ENCODE data around the gene USP6NL.

Gene USP6NL

GRCh38 chr10:11593612-11594011, 17.8 kb downstream of the USP6NL start:
- DNase-seq (ENCODE audit: low read depth): no peak

- DNase-seq (ENCODE audit: low read depth): no peak
Measured at GRCh38 chr10:11589738-11590137, 21.7 kb downstream of the USP6NL start.

GRCh38 chr10:11588873-11589574, 22.4 kb downstream of the USP6NL start:
- DNase-seq (ENCODE audit: low read depth): no peak

- no peak for DNase-seq (ENCODE audit: low read depth)
Measured at GRCh38 chr10:11587722-11588259, 23.7 kb downstream of the USP6NL start.

GRCh38 chr10:11586170-11586569, 25.3 kb downstream of the USP6NL start:
- DNase-seq (ENCODE audit: low read depth): no peak

DNA sequence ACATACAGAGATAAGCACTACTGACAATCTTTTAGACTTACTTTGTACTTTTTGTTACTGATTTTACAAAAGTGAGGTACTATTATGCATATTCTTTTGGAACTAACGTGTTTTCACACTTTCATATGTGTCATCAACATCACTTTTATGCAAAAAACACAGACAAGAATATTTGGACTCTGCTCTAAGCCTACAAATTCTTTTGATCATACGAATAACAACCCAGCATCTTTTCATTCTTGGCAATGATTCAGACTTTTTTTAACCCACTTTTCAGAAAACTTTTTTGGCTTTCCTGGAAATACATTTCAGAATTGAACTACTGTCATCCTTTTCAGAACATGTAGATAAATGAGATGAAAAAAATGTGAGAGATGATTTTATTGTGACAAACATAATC, 30.2 kb downstream of the USP6NL start:
- DNase-seq (ENCODE audit: low read depth): no peak

- DNase-seq (ENCODE audit: low read depth): no peak
Measured at GRCh38 chr10:11579885-11580284, 31.6 kb downstream of the USP6NL start.

- no peak for DNase-seq (ENCODE audit: low read depth)
Measured at GRCh38 chr10:11578802-11579255, 32.6 kb downstream of the USP6NL start.

- no peak for DNase-seq (ENCODE audit: low read depth)
Measured at GRCh38 chr10:11576092-11576809, 35.2 kb downstream of the USP6NL start.

- DNase-seq (ENCODE audit: low read depth): no peak
Measured at GRCh38 chr10:11573497-11573896, 38.0 kb downstream of the USP6NL start.

DNA sequence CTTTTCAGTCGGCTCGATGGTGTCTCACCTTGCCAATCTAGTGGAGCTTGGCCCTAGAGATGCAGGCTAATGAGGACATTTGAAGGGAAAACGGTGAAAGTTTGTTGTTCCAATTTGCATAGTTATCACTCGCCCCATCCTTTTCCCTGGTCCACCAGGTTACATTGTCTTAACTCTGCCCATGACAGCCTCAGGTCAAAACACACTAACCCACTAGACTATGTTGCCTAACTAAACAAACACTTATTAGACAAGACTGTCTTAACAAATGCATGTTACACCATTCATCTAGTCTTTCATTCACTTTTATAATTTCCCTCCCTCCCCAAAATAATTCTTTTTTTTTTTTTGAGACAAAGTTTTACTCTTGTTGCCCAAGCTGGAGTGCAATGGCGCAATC, 40.7 kb downstream of the USP6NL start:
- no peak for DNase-seq (ENCODE audit: low read depth)

DNA sequence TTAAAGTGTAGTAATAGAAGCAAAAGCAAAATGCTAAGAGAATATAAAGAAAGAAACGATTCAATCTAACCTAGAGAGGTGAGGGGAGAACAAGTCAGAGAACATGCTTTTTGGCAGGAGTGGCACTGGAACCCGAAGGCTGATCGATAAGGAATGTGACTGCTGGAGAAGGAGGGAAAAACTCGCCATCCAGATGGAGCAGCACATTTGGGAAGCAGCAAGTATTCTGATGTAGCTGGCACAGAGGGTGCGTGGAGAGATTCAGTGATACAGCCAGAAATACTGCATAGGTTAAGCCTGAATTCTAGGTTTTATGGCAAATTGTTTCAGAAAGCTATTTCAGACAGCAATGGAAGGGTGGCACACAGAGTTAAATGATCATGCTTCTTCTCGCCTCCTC, 42.0 kb downstream of the USP6NL start:
- no peak for DNase-seq (ENCODE audit: low read depth)

- no peak for DNase-seq (ENCODE audit: low read depth)
Measured at GRCh38 chr10:11568578-11568977, 42.9 kb downstream of the USP6NL start.

DNA sequence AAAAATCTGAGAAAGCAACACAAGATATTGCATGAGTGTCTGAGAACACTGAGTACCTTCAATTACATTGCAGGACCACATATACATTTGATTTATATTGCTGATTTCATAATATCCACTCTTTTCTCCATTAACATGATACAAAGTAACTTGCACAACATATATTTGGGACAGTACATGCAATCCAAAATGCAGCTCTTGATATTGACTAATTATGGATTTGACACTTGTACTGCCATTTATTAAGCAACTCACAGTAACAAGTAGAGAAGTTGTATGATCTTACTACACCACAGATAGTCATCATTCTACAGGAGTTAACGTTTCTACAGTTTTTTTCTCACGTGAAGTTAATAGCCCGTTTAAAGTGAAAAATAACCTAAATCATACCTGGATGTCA, 46.7 kb downstream of the USP6NL start:
- DNase-seq (ENCODE audit: low read depth): no peak

- no peak for DNase-seq (ENCODE audit: low read depth)
Measured at GRCh38 chr10:11563936-11564335, 47.5 kb downstream of the USP6NL start.

DNA sequence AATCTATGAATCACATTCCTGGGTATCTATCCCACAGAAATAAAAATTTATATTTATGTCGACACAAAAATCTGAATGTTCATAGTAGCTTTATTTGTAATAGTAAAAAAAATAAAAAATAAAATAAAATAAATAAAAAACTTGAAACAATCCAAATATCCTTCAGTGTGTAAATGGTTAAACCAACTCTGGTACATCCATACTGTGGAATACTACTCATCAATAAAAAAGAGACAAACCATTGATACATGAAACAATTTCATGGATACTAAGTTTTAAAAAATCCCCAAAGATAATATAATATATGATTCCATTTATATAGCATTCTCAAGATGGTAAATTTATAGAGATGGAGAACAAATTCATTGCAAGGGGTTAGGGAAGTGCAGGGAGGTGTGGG, 48.6 kb downstream of the USP6NL start:
- DNase-seq (ENCODE audit: low read depth): no peak

- no peak for DNase-seq (ENCODE audit: low read depth)
Measured at GRCh38 chr10:11560076-11560709, 51.3 kb downstream of the USP6NL start.

GRCh38 chr10:11557967-11558366, 53.5 kb downstream of the USP6NL start:
- DNase-seq (ENCODE audit: low read depth): no peak

DNA sequence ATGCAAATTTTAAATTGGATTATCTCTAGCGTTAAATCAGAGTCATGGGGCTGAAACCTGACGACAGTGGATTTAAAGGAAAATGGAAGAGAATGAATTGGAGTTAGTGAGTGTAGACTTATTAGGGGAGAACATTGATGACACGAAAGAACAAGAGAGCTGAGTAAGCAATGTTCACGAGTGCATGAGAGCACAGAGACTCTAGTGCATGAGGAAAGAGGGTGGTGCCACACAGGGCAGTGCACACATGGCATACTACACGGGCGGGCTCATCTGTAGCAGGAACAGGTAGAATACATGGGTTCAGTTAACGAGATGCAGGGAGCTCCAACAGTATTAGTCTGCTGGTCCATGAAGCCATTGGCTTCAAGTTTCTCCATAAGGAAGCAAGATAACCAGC, 53.9 kb downstream of the USP6NL start:
- DNase-seq (ENCODE audit: low read depth): no peak

DNA sequence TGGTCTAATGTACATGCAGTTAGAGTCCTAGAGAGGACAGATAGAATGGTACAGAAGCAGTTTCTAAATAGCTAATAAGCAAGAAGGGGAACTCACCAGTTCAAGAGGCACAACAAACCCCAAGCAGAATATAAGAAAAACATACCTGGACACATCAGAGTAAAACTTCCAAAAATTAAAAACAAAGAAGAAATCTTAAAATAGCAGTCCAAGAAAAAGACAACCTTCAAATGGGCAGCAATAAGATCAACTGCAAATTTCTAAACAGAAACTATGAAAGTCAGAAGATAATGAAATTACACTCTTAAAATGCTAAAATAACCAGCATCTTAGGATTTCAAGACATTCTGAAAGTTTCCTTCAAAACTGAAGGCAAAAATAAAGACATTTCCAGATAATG, 55.9 kb downstream of the USP6NL start:
- no peak for DNase-seq (ENCODE audit: low read depth)

DNA sequence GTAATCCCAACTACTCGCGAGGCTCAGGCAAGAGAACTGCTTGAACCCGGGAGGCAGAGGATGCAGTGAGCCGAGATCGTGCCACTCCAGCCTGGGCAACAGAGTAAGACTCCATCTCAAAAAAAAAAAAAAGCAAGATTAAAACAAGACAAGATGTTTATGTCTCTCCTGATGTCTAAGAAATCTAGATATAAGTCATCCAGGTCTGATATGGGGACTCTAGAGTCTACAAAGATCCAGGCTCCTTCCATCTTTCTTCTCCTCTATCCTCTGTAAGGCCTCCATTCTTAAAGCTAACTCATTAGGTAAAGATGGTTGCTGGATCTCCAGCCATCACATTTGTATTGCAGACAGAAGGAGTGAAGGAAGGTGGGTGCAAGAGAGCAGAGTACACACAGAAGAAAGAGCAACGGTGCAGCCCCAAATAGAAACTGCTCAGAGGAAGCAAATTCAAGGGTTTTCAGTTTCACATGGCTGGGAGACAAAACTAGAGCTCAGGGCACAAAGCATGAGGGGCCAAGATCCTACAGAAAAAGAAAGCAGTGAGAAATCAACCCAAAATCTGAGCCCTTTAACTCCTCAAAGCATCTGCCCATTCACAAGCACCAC, 57.6 kb downstream of the USP6NL start:
- no peak for DNase-seq (ENCODE audit: low read depth)

GRCh38 chr10:11551916-11552602, 59.4 kb downstream of the USP6NL start:
- DNase-seq (ENCODE audit: low read depth): no peak
